ENCODE data around the gene MFSD11.
"Not testable (repeated sequence)": the region's sequence is repeated elsewhere in the genome, so short reads cannot be mapped to it uniquely, and the experiment has no call there.

Gene MFSD11

GRCh38 chr17:76738468-76738850 is 540 bp downstream of the MFSD11 start:
- H3K4me3 ChIP-seq (ENCODE audit: low read depth, low read length) = peak overlapping the region; percentile 87
- no peak for DNase-seq (ENCODE audit: low read depth)

GRCh38 chr17:76739568-76740115 is 1.7 kb downstream of the MFSD11 start:
- not testable (repeated sequence) for H3K4me3 ChIP-seq (ENCODE audit: low read depth, low read length); DNase-seq (ENCODE audit: low read depth)

More at GRCh38 chr17:76738468-76738850, 540 bp downstream of the MFSD11 start:
- TF ChIP-seq CTCF (IDR thresholded peaks at IDR 0.05; ENCODE audit: insufficient read depth, low read depth, low read length, missing control alignments) = no peak

- TF ChIP-seq CTCF (IDR thresholded peaks at IDR 0.05; ENCODE audit: insufficient read depth, low read depth, low read length, missing control alignments) = no peak
- no peak for DNase-seq (ENCODE audit: low read depth)
- no peak overlapping the region for H3K4me3 ChIP-seq (ENCODE audit: low read depth, low read length)
Measured at GRCh38 chr17:76740329-76741118, 2.6 kb downstream of the MFSD11 start.

GRCh38 chr17:76742958-76743357 is 5.0 kb downstream of the MFSD11 start:
- H3K4me3 ChIP-seq (ENCODE audit: low read depth, low read length) = no peak overlapping the region
- DNase-seq (ENCODE audit: low read depth) = no peak
- TF ChIP-seq CTCF (IDR thresholded peaks at IDR 0.05; ENCODE audit: insufficient read depth, low read depth, low read length, missing control alignments) = no peak

GRCh38 chr17:76744747-76745146 is 6.8 kb downstream of the MFSD11 start:
- no peak for DNase-seq (ENCODE audit: low read depth)
- H3K4me3 ChIP-seq (ENCODE audit: low read depth, low read length) = no peak overlapping the region
- no peak for TF ChIP-seq CTCF (IDR thresholded peaks at IDR 0.05; ENCODE audit: insufficient read depth, low read depth, low read length, missing control alignments)

GRCh38 chr17:76745785-76746184 is 7.9 kb downstream of the MFSD11 start:
- not testable (repeated sequence) for DNase-seq (ENCODE audit: low read depth); H3K4me3 ChIP-seq (ENCODE audit: low read depth, low read length)

- no peak for DNase-seq (ENCODE audit: low read depth)
- TF ChIP-seq CTCF (IDR thresholded peaks at IDR 0.05; ENCODE audit: insufficient read depth, low read depth, low read length, missing control alignments) = no peak
- no peak overlapping the region for H3K4me3 ChIP-seq (ENCODE audit: low read depth, low read length)
Measured at GRCh38 chr17:76747716-76748363, 9.9 kb downstream of the MFSD11 start.

Measured in GM12865 (cell line).